ENCODE data around the gene DCTN3. TPM values are rescaled to one million over a fixed set of nuclear protein-coding genes. Genes with fewer than 3 reads are reported as not detected.

DCTN3 gene
- polyA plus RNA-seq, 2 donors = 44.4 to 112 TPM

GRCh38 chr9:34635556-34635955 is 15.3 kb upstream of the DCTN3 start:
- peaks cover 0 to 15% of the 10 kb centered on the region in 2 donors for H3K4me1 ChIP-seq (ENCODE audit: control insufficient read depth in 2 of 2, insufficient read depth in 2 of 2, low read length in 1 of 2)

DNA sequence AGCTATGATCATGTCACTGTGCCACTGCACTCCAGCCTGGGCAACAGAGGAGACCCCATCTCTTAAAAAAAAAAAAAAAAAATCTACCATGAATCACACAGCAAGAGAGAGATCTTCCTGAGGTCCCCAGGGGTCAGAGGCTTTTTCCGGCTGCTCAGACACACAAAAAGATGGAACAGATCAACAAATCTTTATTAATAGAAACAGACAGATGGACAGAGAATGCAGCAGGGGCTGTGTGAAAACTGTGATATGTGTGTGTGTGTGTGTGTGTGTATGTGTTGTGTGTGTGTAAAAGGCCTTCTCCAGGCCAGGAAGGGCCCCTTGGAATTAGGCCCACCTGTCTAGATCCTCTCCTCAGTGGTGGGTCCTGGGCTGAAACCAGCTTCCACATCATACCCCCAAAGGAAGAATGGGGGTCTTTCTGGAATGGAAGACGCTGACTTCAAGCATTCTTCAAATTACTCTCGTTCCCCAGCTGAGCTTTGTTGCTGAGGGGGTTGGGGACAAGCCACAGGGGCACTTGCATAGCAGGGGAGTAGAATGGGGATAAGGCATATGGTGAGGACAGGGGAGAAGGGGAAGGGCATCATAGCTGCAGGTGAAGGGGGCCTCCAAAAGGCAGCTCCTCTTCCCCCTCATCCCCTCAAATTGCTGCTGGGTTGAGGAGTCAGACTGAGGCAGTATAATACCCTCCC is 14.4 kb upstream of the DCTN3 start:
- peaks cover 0 to 15% of the 10 kb centered on the region in 2 donors for H3K4me1 ChIP-seq (ENCODE audit: control insufficient read depth in 2 of 2, insufficient read depth in 2 of 2, low read length in 1 of 2)
- no peak overlapping the region for H3K27ac ChIP-seq (ENCODE audit: low read depth in 2 of 2, low read length in 1 of 2)
- H3K27me3 ChIP-seq (ENCODE audit: control insufficient read depth in 1 of 2, insufficient read depth in 2 of 2, low read length in 2 of 2) = no peaks in the 10 kb centered on the region
- WGBS, 2 donors = 77 to 80% methylated on average over 3 of the region's 3 CpGs
- H3K36me3 ChIP-seq (ENCODE audit: control insufficient read depth in 2 of 2, insufficient read depth in 2 of 2, low read length in 1 of 2) = peaks cover 0 to 2% of the 10 kb centered on the region in 2 donors
- H3K4me3 ChIP-seq (ENCODE audit: low read depth in 1 of 2, low read length in 2 of 2) = no peak overlapping the region
- H3K9me3 ChIP-seq (ENCODE audit: control insufficient read depth in 2 of 2, insufficient read depth in 1 of 2, low read depth in 1 of 2, low read length in 1 of 2) = no peaks in the 10 kb centered on the region

More at GRCh38 chr9:34635556-34635955, 15.3 kb upstream of the DCTN3 start:
- WGBS, 2 donors = 90 to 93% methylated on average over 14 of the region's 14 CpGs
- no peaks in the 10 kb centered on the region for H3K27me3 ChIP-seq (ENCODE audit: control insufficient read depth in 1 of 2, insufficient read depth in 2 of 2, low read length in 2 of 2)
- H3K36me3 ChIP-seq (ENCODE audit: control insufficient read depth in 2 of 2, insufficient read depth in 2 of 2, low read length in 1 of 2) = peaks cover 0 to 2% of the 10 kb centered on the region in 2 donors
- no peak overlapping the region for H3K27ac ChIP-seq (ENCODE audit: low read depth in 2 of 2, low read length in 1 of 2)
- H3K9me3 ChIP-seq (ENCODE audit: control insufficient read depth in 2 of 2, insufficient read depth in 1 of 2, low read depth in 1 of 2, low read length in 1 of 2) = no peaks in the 10 kb centered on the region
- H3K4me3 ChIP-seq (ENCODE audit: low read depth in 1 of 2, low read length in 2 of 2) = no peak overlapping the region

GRCh38 chr9:34633851-34634550 is 13.7 kb upstream of the DCTN3 start:
- H3K4me1 ChIP-seq (ENCODE audit: control insufficient read depth in 2 of 2, insufficient read depth in 2 of 2, low read length in 1 of 2) = peaks cover 0 to 19% of the 10 kb centered on the region in 2 donors
- H3K36me3 ChIP-seq (ENCODE audit: control insufficient read depth in 2 of 2, insufficient read depth in 2 of 2, low read length in 1 of 2) = peaks cover 0 to 2% of the 10 kb centered on the region in 2 donors
- peaks cover 0 to 4% of the 10 kb centered on the region in 2 donors for H3K27me3 ChIP-seq (ENCODE audit: control insufficient read depth in 1 of 2, insufficient read depth in 2 of 2, low read length in 2 of 2)
- WGBS, 2 donors = 16 to 22% methylated on average over 3 of the region's 3 CpGs
- no peaks in the 10 kb centered on the region for H3K9me3 ChIP-seq (ENCODE audit: control insufficient read depth in 2 of 2, insufficient read depth in 1 of 2, low read depth in 1 of 2, low read length in 1 of 2)
- H3K4me3 ChIP-seq (ENCODE audit: low read depth in 1 of 2, low read length in 2 of 2) = no peak overlapping the region
- H3K27ac ChIP-seq (ENCODE audit: low read depth in 2 of 2, low read length in 1 of 2) = no peak overlapping the region

- Histone ChIP-seq H3K27me3 (ENCODE audit: control insufficient read depth in 1 of 2, insufficient read depth in 2 of 2, low read length in 2 of 2) (peaks cover 0 to 9% of the 10 kb centered on the region in 2 donors), H3K9me3 (ENCODE audit: control insufficient read depth in 2 of 2, insufficient read depth in 1 of 2, low read depth in 1 of 2, low read length in 1 of 2) (no peaks in the 10 kb centered on the region), H3K36me3 (ENCODE audit: control insufficient read depth in 2 of 2, insufficient read depth in 2 of 2, low read length in 1 of 2) (peaks cover 0 to 2% of the 10 kb centered on the region in 2 donors), H3K4me1 (ENCODE audit: control insufficient read depth in 2 of 2, insufficient read depth in 2 of 2, low read length in 1 of 2) (peaks cover 3 to 20% of the 10 kb centered on the region in 2 donors), H3K4me3 (ENCODE audit: low read depth in 1 of 2, low read length in 2 of 2) (no peak overlapping the region), H3K27ac (ENCODE audit: low read depth in 2 of 2, low read length in 1 of 2) (no peak overlapping the region)
- WGBS, 2 donors = 47 to 48% methylated on average over 5 of the region's 5 CpGs
Observed at GRCh38 chr9:34633166-34633565, 12.9 kb upstream of the DCTN3 start.

DNA sequence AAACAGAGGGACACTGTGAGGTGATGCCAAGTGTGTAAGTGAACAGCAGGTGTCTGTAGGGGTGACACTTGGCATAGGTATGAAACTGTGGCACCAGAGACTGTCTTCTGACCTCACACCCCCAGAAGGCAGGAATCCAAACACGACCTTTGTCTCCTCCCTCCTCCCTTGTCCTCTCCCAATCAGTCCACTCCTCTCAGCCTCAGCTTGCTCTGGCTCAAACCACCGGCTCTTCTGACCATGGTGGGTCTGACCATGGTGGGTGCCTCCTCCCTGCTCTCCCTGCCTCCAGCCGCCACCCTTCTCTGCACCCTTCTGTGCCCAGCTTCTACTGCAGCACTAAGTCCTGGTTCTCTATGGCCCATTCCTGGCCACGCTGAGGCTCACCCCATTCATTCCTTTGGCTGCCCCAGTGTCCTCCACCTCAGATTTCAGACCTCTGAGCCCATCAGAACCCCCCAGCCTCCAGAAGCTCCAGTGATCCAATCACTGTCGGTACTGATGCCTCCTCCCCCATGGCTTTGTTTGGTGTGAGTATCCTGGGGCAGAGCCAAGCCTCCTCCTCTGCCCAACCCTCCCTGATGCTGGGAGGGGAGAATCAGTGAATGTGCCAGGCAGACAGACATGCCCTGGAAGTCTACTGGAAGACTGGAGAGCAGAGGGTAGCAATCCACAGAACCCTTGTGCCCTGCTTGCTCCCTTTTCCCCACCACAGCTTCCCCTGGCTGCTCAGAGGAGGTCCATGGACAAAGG is 10.3 kb upstream of the DCTN3 start:
- Histone ChIP-seq H3K36me3 (ENCODE audit: control insufficient read depth in 2 of 2, insufficient read depth in 2 of 2, low read length in 1 of 2) (peaks cover 0 to 2% of the 10 kb centered on the region in 2 donors), H3K9me3 (ENCODE audit: control insufficient read depth in 2 of 2, insufficient read depth in 1 of 2, low read depth in 1 of 2, low read length in 1 of 2) (no peaks in the 10 kb centered on the region), H3K27ac (ENCODE audit: low read depth in 2 of 2, low read length in 1 of 2) (no peak overlapping the region), H3K27me3 (ENCODE audit: control insufficient read depth in 1 of 2, insufficient read depth in 2 of 2, low read length in 2 of 2) (peaks cover 0 to 18% of the 10 kb centered on the region in 2 donors), H3K4me1 (ENCODE audit: control insufficient read depth in 2 of 2, insufficient read depth in 2 of 2, low read length in 1 of 2) (peaks cover 3 to 10% of the 10 kb centered on the region in 2 donors), H3K4me3 (ENCODE audit: low read depth in 1 of 2, low read length in 2 of 2) (no peak overlapping the region)
- WGBS, 2 donors = 32 to 35% methylated on average over 5 of the region's 5 CpGs

GRCh38 chr9:34629491-34629808 is 9.2 kb upstream of the DCTN3 start:
- Histone ChIP-seq H3K36me3 (ENCODE audit: control insufficient read depth in 2 of 2, insufficient read depth in 2 of 2, low read length in 1 of 2) (no peaks in the 10 kb centered on the region), H3K4me1 (ENCODE audit: control insufficient read depth in 2 of 2, insufficient read depth in 2 of 2, low read length in 1 of 2) (peaks cover 3 to 9% of the 10 kb centered on the region in 2 donors), H3K27ac (ENCODE audit: low read depth in 2 of 2, low read length in 1 of 2) (no peak overlapping the region), H3K4me3 (ENCODE audit: low read depth in 1 of 2, low read length in 2 of 2) (peak overlapping the region; percentile 10 to 35), H3K27me3 (ENCODE audit: control insufficient read depth in 1 of 2, insufficient read depth in 2 of 2, low read length in 2 of 2) (peaks cover 0 to 23% of the 10 kb centered on the region in 2 donors), H3K9me3 (ENCODE audit: control insufficient read depth in 2 of 2, insufficient read depth in 1 of 2, low read depth in 1 of 2, low read length in 1 of 2) (no peaks in the 10 kb centered on the region)
- WGBS, 2 donors = 22 to 33% methylated on average over 5 of the region's 5 CpGs

DNA sequence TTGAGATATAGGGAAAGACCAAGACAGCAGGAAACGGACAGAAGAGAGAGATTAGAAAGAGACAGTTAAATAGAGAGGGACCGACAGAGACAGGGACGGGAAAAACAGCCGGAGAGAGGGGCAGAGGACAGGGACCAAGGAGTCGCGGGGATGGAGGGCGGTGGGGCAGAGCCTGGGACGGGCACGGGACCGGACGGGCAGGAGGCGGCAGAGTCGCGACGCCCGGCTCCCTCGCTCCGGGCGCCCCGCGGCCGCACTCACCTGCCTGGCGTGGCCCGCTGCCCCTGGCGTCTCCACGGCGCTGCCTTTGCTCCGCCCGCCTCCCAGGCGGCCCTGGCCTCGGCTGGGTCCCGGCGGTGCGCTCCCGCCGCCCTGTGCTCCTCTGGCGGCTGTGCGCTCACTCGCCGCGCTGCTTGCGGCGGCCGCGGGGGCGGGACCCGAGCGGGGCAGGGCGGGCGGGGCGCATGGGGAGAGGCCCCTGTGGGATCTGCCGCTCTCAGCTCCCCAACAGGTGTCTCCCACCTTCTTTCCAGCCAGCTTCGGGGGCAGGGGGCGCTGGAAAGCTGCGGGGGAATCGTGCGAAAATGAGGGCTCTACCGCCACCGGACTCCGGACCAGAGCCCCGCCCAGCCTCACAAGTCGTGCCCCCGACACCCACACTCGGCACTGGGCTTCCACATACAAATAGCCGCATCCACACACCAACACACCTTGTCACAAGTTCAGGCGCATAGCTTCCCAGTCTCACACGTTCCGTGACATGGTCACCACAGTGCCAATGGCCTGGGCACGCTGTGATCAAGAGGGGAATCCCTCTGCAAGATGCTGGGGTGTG is 8.6 kb upstream of the DCTN3 start, which contains the start of gene ARID3C:
ARID3C (minus strand) TSS at position 411 of the 835 bp plus-strand sequence. CDS start 1,052 bp downstream, outside the sequence.
- Histone ChIP-seq H3K9me3 (ENCODE audit: control insufficient read depth in 2 of 2, insufficient read depth in 1 of 2, low read depth in 1 of 2, low read length in 1 of 2) (no peaks in the 10 kb centered on the region), H3K36me3 (ENCODE audit: control insufficient read depth in 2 of 2, insufficient read depth in 2 of 2, low read length in 1 of 2) (no peaks in the 10 kb centered on the region), H3K4me1 (ENCODE audit: control insufficient read depth in 2 of 2, insufficient read depth in 2 of 2, low read length in 1 of 2) (peaks cover 3 to 9% of the 10 kb centered on the region in 2 donors), H3K27me3 (ENCODE audit: control insufficient read depth in 1 of 2, insufficient read depth in 2 of 2, low read length in 2 of 2) (peaks cover 0 to 23% of the 10 kb centered on the region in 2 donors), H3K27ac (ENCODE audit: low read depth in 2 of 2, low read length in 1 of 2) (no peak within 1 kb of the TSS), H3K4me3 (ENCODE audit: low read depth in 1 of 2, low read length in 2 of 2) (peak within 1 kb of the TSS; percentile 10 to 35)
- WGBS, 2 donors = 1 to 3% methylated on average over 44 to 69 of the region's 69 CpGs

DNA sequence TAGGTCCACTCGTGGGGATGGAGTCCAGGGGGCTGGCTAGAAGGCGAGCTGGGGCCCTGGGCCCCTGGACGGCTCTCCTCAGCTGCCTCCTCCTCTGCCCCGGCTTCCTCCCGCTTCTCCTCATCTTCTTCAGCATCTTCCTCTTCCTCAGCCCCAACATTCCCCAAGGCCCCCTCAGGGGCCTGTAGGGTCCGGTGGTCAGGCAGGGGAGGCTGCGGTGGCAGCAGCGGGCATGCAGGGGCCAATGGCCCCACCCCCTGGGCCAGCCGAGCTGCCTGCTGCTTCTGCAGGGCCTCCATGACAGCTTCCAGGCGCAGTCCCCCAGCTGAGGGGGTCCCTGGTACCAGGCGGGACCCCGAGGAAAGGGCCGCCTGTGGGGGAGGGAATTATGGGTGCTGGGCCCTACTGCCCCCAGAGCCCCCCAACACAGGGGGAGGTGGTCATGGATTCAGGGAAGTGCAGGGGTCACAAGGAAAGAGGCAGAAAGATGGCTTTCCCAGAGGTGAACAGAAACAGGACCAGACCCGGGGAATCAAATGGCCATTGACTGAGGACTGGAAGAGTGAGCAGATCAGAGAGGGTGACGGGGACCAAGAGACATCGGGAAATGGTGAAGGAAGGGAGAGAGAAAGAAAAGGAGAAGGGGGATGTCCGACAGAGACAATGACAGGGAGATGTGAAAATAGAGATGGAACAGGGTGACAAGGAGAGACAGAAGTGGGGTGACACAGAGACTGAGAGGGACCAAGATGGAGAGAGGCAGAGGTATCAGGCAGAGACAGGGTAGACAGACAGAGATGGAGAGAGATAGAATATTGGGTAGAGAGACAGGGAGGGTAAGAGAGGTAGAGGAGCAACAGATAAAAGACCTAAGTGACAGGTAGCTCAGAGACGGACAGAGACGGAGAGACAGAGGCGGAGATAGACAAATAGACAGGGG is 7.7 kb upstream of the DCTN3 start:
- no peaks in the 10 kb centered on the region for H3K36me3 ChIP-seq (ENCODE audit: control insufficient read depth in 2 of 2, insufficient read depth in 2 of 2, low read length in 1 of 2)
- WGBS, 2 donors = 41 to 44% methylated on average over 19 to 20 of the region's 20 CpGs
- no peaks in the 10 kb centered on the region for H3K9me3 ChIP-seq (ENCODE audit: control insufficient read depth in 2 of 2, insufficient read depth in 1 of 2, low read depth in 1 of 2, low read length in 1 of 2)
- peaks cover 0 to 23% of the 10 kb centered on the region in 2 donors for H3K27me3 ChIP-seq (ENCODE audit: control insufficient read depth in 1 of 2, insufficient read depth in 2 of 2, low read length in 2 of 2)
- H3K4me3 ChIP-seq (ENCODE audit: low read depth in 1 of 2, low read length in 2 of 2) = peak overlapping the region in 1 of 2 donors; percentile 35
- peaks cover 7 to 10% of the 10 kb centered on the region in 2 donors for H3K4me1 ChIP-seq (ENCODE audit: control insufficient read depth in 2 of 2, insufficient read depth in 2 of 2, low read length in 1 of 2)
- no peak overlapping the region for H3K27ac ChIP-seq (ENCODE audit: low read depth in 2 of 2, low read length in 1 of 2)
